ENCODE data around the gene INF2. TPM values are rescaled to one million over a fixed set of nuclear protein-coding genes. Genes with fewer than 3 reads are reported as not detected.

INF2 gene
- total RNA-seq: 46.6 and 49.2 TPM in 2 replicates

GRCh38 chr14:104689109-104689880 lies at the start of gene INF2:
Gene INF2, plus strand, starts transcription at chr14:104689618. Its CDS starts 11,748 bp downstream, at chr14:104701366.
- no peaks in the 10 kb centered on the region for H3K27me3 ChIP-seq (ENCODE audit: insufficient read depth, low read length)
- TF ChIP-seq CTCF (IDR thresholded peaks at IDR 0.05; ENCODE audit: extremely low read depth, low read depth, low read length): no peak
- peak within 1 kb of the TSS; percentile 91 for H3K4me3 ChIP-seq (ENCODE audit: insufficient read depth, low read length)
- peak within 1 kb of the TSS; percentile 61 for H3K27ac ChIP-seq (ENCODE audit: low read depth, low read length)
- peak; percentile 100 for DNase-seq (ENCODE audit: insufficient read length, low spot score, missing footprints)
- peaks cover 18% of the 10 kb centered on the region for H3K4me1 ChIP-seq (ENCODE audit: insufficient read depth, low read length)
- H2AFZ ChIP-seq (ENCODE audit: low read length): peak within 1 kb of the TSS; percentile 85
- H3K4me2 ChIP-seq (ENCODE audit: insufficient read depth, low read length): peak within 1 kb of the TSS; percentile 83
- no peaks in the 10 kb centered on the region for H3K9me3 ChIP-seq (ENCODE audit: low read depth, low read length)
- peaks cover 48% of the 10 kb centered on the region for H3K79me2 ChIP-seq (ENCODE audit: insufficient read depth, low read length)
- H4K20me1 ChIP-seq (ENCODE audit: insufficient read depth, low read length): peaks cover 41% of the 10 kb centered on the region
- H3K36me3 ChIP-seq (ENCODE audit: insufficient read depth, low read length): no peaks in the 10 kb centered on the region

DNA sequence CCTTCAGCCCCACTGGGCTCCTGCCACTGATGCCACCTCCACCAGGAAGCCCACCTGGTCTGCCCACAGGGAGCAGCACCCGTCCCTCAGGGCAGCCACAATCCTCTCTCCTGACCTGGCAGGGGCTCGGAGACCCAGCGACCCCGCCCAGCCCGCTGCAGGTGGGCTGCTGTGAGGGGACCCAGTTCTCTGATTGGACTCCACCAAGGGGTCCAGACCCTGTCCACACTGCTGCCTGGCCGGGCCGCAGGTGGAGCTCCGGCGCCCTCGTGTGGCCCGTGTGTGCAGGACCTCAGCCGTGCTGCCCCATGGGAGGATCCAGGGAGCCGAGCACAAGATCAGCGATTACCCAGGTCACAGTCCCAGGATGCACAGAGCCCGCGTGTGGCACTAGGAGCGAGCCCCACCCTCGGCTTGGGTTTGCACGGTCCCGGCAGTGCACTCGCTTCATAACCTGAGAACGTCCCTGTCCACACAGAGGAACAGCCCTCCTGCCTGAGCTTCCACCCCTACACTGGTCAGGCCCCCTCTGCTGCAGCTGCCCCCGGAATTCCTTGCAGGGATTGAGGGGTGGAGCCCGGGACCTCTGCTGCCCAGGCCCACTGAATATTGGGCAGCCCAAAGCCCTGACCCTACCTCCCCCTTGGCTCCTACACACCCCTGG lies 49.4 kb upstream of the INF2 start:
- peak; percentile 98 for DNase-seq (ENCODE audit: insufficient read length, low spot score, missing footprints)
- no peaks in the 10 kb centered on the region for H3K27me3 ChIP-seq (ENCODE audit: insufficient read depth, low read length)
- no peaks in the 10 kb centered on the region for H3K36me3 ChIP-seq (ENCODE audit: insufficient read depth, low read length)
- peak; percentile 77 for TF ChIP-seq CTCF (IDR thresholded peaks at IDR 0.05; ENCODE audit: extremely low read depth, low read depth, low read length)
- H3K4me3 ChIP-seq (ENCODE audit: insufficient read depth, low read length): no peak overlapping the region
- no peaks in the 10 kb centered on the region for H3K79me2 ChIP-seq (ENCODE audit: insufficient read depth, low read length)
- no peaks in the 10 kb centered on the region for H4K20me1 ChIP-seq (ENCODE audit: insufficient read depth, low read length)
- no peak overlapping the region for H2AFZ ChIP-seq (ENCODE audit: low read length)
- no peak overlapping the region for H3K27ac ChIP-seq (ENCODE audit: low read depth, low read length)
- H3K4me1 ChIP-seq (ENCODE audit: insufficient read depth, low read length): no peaks in the 10 kb centered on the region
- H3K4me2 ChIP-seq (ENCODE audit: insufficient read depth, low read length): no peak overlapping the region
- H3K9me3 ChIP-seq (ENCODE audit: low read depth, low read length): no peaks in the 10 kb centered on the region

GRCh38 chr14:104640681-104641080 lies 48.7 kb upstream of the INF2 start:
- Histone ChIP-seq H3K4me2 (ENCODE audit: insufficient read depth, low read length) (no peak overlapping the region), H3K4me3 (ENCODE audit: insufficient read depth, low read length) (no peak overlapping the region), H3K27me3 (ENCODE audit: insufficient read depth, low read length) (peaks cover 4% of the 10 kb centered on the region), H3K79me2 (ENCODE audit: insufficient read depth, low read length) (no peaks in the 10 kb centered on the region), H3K36me3 (ENCODE audit: insufficient read depth, low read length) (no peaks in the 10 kb centered on the region), H3K4me1 (ENCODE audit: insufficient read depth, low read length) (no peaks in the 10 kb centered on the region), H3K9me3 (ENCODE audit: low read depth, low read length) (peaks cover 3% of the 10 kb centered on the region), H3K27ac (ENCODE audit: low read depth, low read length) (no peak overlapping the region), H2AFZ (ENCODE audit: low read length) (no peak overlapping the region), H4K20me1 (ENCODE audit: insufficient read depth, low read length) (no peaks in the 10 kb centered on the region)
- TF ChIP-seq CTCF (IDR thresholded peaks at IDR 0.05; ENCODE audit: extremely low read depth, low read depth, low read length): no peak
- DNase-seq (ENCODE audit: insufficient read length, low spot score, missing footprints): peak; percentile 86

All from osteoblast (primary cell).